ENCODE results near the gene ZNF516.

DNA sequence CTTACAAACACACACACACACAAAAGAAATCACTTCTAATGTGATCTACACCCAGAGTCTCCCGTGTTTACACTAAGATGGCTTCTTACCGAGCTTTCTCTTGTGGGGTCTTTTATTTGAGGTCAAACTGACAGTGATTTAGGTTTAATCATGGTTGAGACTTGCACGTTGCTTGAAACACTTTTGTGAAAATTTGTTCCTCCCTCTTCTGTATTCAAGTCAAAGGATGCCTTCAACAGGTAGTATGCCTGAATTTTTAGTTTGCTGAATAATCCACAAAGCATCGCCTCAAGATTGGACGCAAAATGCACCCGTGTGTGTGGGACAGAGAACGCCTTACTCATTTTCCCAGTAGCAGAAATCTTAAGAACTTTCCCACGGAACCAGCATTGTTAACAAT lies 4.0 kb upstream of the ZNF516 start:
- no peak for TF ChIP-seq CTCF (IDR thresholded peaks at IDR 0.05; ENCODE audit: borderline replicate concordance, extremely low read depth, low read length, poor library complexity, severe bottlenecking)
- TF ChIP-seq EZH2 (IDR thresholded peaks at IDR 0.05; ENCODE audit: borderline replicate concordance, low read depth, low read length, severe bottlenecking): no peak
